ENCODE measurements around the gene ANKS4B. TPM values are rescaled to one million over a fixed set of nuclear protein-coding genes. Genes with fewer than 3 reads are reported as not detected.

Gene ANKS4B
- total RNA-seq, 1 donor from 2014 or later: not detected

DNA sequence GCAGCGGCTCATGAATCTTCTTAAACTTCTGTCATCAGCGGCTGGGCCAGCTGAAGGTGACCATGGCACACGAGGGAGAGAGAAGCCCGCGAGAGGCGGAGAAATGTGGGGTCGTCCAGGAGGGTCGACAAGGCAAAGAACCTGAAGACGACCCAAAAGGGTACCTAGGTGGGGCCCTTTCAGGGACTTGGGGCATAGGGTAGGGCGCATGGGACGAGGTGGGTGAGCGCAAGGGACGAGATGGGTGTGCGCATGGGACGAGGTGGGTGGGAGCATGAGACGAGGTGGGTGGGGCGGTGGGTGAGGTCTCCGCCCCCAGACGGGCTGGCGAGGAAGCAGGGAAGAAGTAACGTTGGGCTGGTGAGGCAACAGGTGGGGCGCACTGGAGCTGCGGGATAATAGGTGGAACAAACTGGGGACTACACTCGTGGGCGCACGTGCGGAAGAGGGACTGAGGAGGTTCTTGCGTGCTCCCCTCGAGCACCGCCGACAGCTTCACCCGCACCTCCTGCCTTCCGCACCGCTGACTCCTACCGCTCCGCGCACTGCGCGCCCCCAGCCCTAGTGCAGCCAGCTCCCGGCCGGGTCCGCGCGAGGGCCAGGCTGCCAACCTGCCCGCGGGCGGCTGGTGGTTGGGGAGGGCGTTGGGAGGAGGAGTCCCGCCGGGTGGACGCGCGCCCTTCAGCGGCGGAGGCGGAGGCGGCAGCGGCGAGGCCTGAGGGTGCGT, 67.8 kb downstream of the ANKS4B start:
- no peak for DNase-seq

GRCh38 chr16:21301895-21302291, 68.4 kb downstream of the ANKS4B start:
- no peak for DNase-seq

DNA sequence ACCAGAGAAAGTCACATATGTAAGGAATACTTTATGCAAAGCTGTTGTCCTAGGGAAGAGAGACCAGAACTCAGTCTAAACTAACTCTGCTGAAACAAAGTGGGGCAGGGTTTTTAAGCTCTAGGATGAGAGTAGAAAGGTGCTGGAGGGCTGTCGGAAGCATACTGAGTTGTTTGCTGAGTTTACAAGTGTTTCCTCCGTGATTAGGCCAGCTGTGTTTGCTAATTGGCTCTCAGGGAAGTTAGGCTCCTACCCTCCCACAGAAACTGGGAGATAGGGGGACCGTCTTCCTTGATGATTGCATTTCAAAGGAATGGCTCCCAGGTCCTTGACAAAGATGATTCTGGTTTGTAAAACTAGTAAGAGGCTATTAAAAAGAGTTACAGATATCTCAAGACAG, 69.0 kb downstream of the ANKS4B start:
- no peak for DNase-seq

DNA sequence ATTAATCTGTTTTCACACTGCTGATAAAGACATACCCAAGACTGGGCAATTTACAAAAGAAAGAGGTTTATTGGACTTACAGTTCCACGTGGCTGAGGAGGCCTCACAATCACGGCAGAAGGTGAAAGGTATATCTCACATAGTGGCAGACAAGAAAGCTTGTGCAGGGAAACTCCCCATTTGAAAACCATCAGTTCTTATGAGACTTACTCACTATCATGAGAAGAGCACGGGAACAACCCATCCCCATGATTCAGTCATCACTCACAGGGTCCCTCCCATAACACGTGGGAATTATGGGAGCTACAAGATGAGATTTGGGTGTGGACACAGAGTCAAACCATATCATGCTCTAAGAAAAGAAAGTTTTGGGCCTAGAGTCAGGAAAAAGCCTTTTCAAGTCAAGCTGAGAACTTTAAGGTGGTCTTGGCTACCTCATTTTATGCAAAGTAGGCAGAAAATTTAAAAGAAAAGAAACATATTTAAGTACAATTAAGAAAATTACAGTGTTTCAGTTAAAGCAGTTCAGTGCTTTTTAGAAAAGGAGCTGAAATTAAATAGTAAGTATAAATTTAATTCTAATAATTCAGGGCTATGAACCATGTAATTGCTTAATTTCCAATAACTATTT, 69.5 kb downstream of the ANKS4B start:
- no peak for DNase-seq

Other genes starting within 250 kb of the ANKS4B start
- 0.31 TPM for gene DNAH3, start 82.9 kb upstream of the ANKS4B start, total RNA-seq
- gene LDAF1, start 75.0 kb upstream of the ANKS4B start, total RNA-seq: 71.4 TPM
- not detected for gene ZP2, start 22.1 kb upstream of the ANKS4B start, total RNA-seq
- gene CRYM, start 44.6 kb downstream of the ANKS4B start, total RNA-seq: 66.6 TPM

All from occipital lobe (tissue), 2 donors.